Measurements from ENCODE around the gene DIAPH1.

Gene DIAPH1

GRCh38 chr5:141512911-141513626, 105.7 kb downstream of the DIAPH1 start:
- Histone ChIP-seq H3K9ac (peak overlapping the region; percentile 79 to 99 (median 95)), H3K4me2 (peak overlapping the region; percentile 86 to 98 (median 95))

GRCh38 chr5:141512390-141512910, 106.3 kb downstream of the DIAPH1 start:
- Histone ChIP-seq H3K27me3 (no peaks in the 10 kb centered on the region), H3K36me3 (peaks cover 7 to 62% (median 51%) of the 10 kb centered on the region in 11 experiments; a peak in 21 of 22 replicates), H3K4me1 (peaks cover 92 to 98% (median 95%) of the 10 kb centered on the region in 10 experiments), H3K9ac (peak overlapping the region; percentile 79 to 99 (median 95)), H3K4me2 (peak overlapping the region; percentile 86 to 98 (median 95)), H3K9me3 (replicated peaks in 1 of 11) (no peaks in the 10 kb centered on the region), H3K4me3 (peak overlapping the region; percentile 55 to 69 (median 58)), H4K20me1 (no peaks in the 10 kb centered on the region), H3K27ac (peak overlapping the region; percentile 71 to 100 (median 99))
- TF ChIP-seq Cebpa-rat (IDR thresholded peaks at IDR 0.05) = no peak

More at GRCh38 chr5:141512911-141513626, 105.7 kb downstream of the DIAPH1 start:
- Histone ChIP-seq H3K4me1 (peaks cover 92 to 98% (median 95%) of the 10 kb centered on the region in 10 experiments), H3K36me3 (peaks cover 7 to 68% (median 57%) of the 10 kb centered on the region in 11 experiments; a peak in 21 of 22 replicates), H3K9me3 (replicated peaks in 1 of 11) (no peaks in the 10 kb centered on the region), H3K4me3 (peak overlapping the region; percentile 55 to 69 (median 58)), H4K20me1 (no peaks in the 10 kb centered on the region), H3K27ac (peak overlapping the region; percentile 71 to 100 (median 99)), H3K27me3 (no peaks in the 10 kb centered on the region)
- TF ChIP-seq Cebpa-rat (IDR thresholded peaks at IDR 0.05) = peak in 6 of 11 experiments; percentile 12 to 90 (median 58); a peak in 9 of 22 replicates

- Histone ChIP-seq H3K27ac (peak overlapping the region; percentile 71 to 100 (median 99); a peak in 21 of 22 replicates), H4K20me1 (no peaks in the 10 kb centered on the region), H3K36me3 (peaks cover 8 to 58% (median 45%) of the 10 kb centered on the region in 11 experiments; a peak in 21 of 22 replicates), H3K4me3 (peak overlapping the region in 8 of 10 experiments; percentile 55 to 69 (median 58); a peak in 10 of 20 replicates), H3K27me3 (no peaks in the 10 kb centered on the region), H3K9me3 (replicated peaks in 1 of 11) (no peaks in the 10 kb centered on the region), H3K4me2 (peak overlapping the region; percentile 86 to 98 (median 95)), H3K9ac (peak overlapping the region; percentile 79 to 99 (median 95); a peak in 20 of 22 replicates), H3K4me1 (peaks cover 92 to 98% (median 95%) of the 10 kb centered on the region in 10 experiments)
- no peak for TF ChIP-seq Cebpa-rat (IDR thresholded peaks at IDR 0.05)
Measured at GRCh38 chr5:141511771-141512325, 107.0 kb downstream of the DIAPH1 start.

GRCh38 chr5:141510850-141511601, 107.8 kb downstream of the DIAPH1 start:
- Histone ChIP-seq H3K4me3 (peak overlapping the region in 7 of 10 experiments; percentile 5 to 69 (median 40); a peak in 8 of 20 replicates), H3K36me3 (peaks cover 6 to 58% (median 37%) of the 10 kb centered on the region in 11 experiments; a peak in 21 of 22 replicates), H4K20me1 (no peaks in the 10 kb centered on the region), H3K27ac (peak overlapping the region in 10 of 11 experiments; percentile 85 to 100 (median 100); a peak in 20 of 22 replicates), H3K4me1 (peaks cover 92 to 98% (median 95%) of the 10 kb centered on the region in 10 experiments), H3K9ac (peak overlapping the region in 10 of 11 experiments; percentile 74 to 99 (median 95); a peak in 17 of 22 replicates), H3K4me2 (peak overlapping the region; percentile 86 to 98 (median 95)), H3K27me3 (no peaks in the 10 kb centered on the region), H3K9me3 (replicated peaks in 1 of 11) (no peaks in the 10 kb centered on the region)
- no peak for TF ChIP-seq Cebpa-rat (IDR thresholded peaks at IDR 0.05)

GRCh38 chr5:141510160-141510559, 108.6 kb downstream of the DIAPH1 start:
- Histone ChIP-seq H3K4me1 (peaks cover 92 to 98% (median 95%) of the 10 kb centered on the region in 10 experiments), H3K4me2 (peak overlapping the region; percentile 86 to 98 (median 95)), H3K27ac (peak overlapping the region in 10 of 11 experiments; percentile 85 to 100 (median 100); a peak in 21 of 22 replicates), H4K20me1 (no peaks in the 10 kb centered on the region), H3K4me3 (peak overlapping the region in 7 of 10 experiments; percentile 38 to 69 (median 41); a peak in 11 of 20 replicates), H3K9me3 (replicated peaks in 1 of 11) (no peaks in the 10 kb centered on the region), H3K27me3 (no peaks in the 10 kb centered on the region), H3K36me3 (peaks cover 10 to 58% (median 38%) of the 10 kb centered on the region in 11 experiments; a peak in 20 of 22 replicates), H3K9ac (peak overlapping the region in 10 of 11 experiments; percentile 74 to 99 (median 95); a peak in 20 of 22 replicates)
- no peak for TF ChIP-seq Cebpa-rat (IDR thresholded peaks at IDR 0.05)

- H3K27ac ChIP-seq = peak overlapping the region; percentile 58 to 100 (median 99); a peak in 21 of 22 replicates
- no peaks in the 10 kb centered on the region for H4K20me1 ChIP-seq
- H3K9me3 ChIP-seq (replicated peaks in 1 of 11) = no peaks in the 10 kb centered on the region
- peak overlapping the region; percentile 16 to 69 (median 54); a peak in 19 of 20 replicates for H3K4me3 ChIP-seq
- peaks cover 10 to 62% (median 42%) of the 10 kb centered on the region in 11 experiments; a peak in 20 of 22 replicates for H3K36me3 ChIP-seq
- TF ChIP-seq Cebpa-rat (IDR thresholded peaks at IDR 0.05) = peak in 10 of 11 experiments; percentile 20 to 97 (median 94); a peak in 17 of 22 replicates
- peak overlapping the region; percentile 93 to 98 (median 96) for H3K4me2 ChIP-seq
- no peaks in the 10 kb centered on the region for H3K27me3 ChIP-seq
- peaks cover 92 to 98% (median 95%) of the 10 kb centered on the region in 10 experiments for H3K4me1 ChIP-seq
- H3K9ac ChIP-seq = peak overlapping the region; percentile 65 to 99 (median 95)
Measured at GRCh38 chr5:141508798-141509611, 109.8 kb downstream of the DIAPH1 start.

- TF ChIP-seq Cebpa-rat (IDR thresholded peaks at IDR 0.05) = no peak
- H4K20me1 ChIP-seq = no peaks in the 10 kb centered on the region
- peak overlapping the region; percentile 88 to 97 (median 94) for H3K4me2 ChIP-seq
- no peaks in the 10 kb centered on the region for H3K9me3 ChIP-seq (replicated peaks in 1 of 11)
- peaks cover 10 to 68% (median 46%) of the 10 kb centered on the region in 11 experiments; a peak in 20 of 22 replicates for H3K36me3 ChIP-seq
- H3K27me3 ChIP-seq = no peaks in the 10 kb centered on the region
- peaks cover 94 to 99% (median 95%) of the 10 kb centered on the region in 10 experiments for H3K4me1 ChIP-seq
- peak overlapping the region; percentile 65 to 99 (median 95); a peak in 21 of 22 replicates for H3K9ac ChIP-seq
- H3K4me3 ChIP-seq = peak overlapping the region; percentile 16 to 69 (median 54); a peak in 19 of 20 replicates
- H3K27ac ChIP-seq = peak overlapping the region; percentile 58 to 100 (median 99); a peak in 21 of 22 replicates
Measured at GRCh38 chr5:141508440-141508797, 110.4 kb downstream of the DIAPH1 start.
